GM23248 (cell line): ENCODE results near the gene IQGAP2.

Source experiments
- EZH2 ChIP-seq: fragments of 200-600 bp; sonication (generic); IDR thresholded peaks from 2 replicates; pipeline ENCODE4 v1.6.1; 2018; ENCODE audit warnings: antibody characterized with exemption, mild to moderate bottlenecking; ENCODE audit not compliant: insufficient read depth, poor library complexity, severe bottlenecking
- EZH2phosphoT487 ChIP-seq: fragments of 200-600 bp; sonication (generic); IDR thresholded peaks from 2 replicates; pipeline ENCODE4 v1.6.1; 2018; ENCODE audit warnings: antibody characterized with exemption, moderate library complexity, mild to moderate bottlenecking, low read depth; ENCODE audit not compliant: insufficient read depth

DNA sequence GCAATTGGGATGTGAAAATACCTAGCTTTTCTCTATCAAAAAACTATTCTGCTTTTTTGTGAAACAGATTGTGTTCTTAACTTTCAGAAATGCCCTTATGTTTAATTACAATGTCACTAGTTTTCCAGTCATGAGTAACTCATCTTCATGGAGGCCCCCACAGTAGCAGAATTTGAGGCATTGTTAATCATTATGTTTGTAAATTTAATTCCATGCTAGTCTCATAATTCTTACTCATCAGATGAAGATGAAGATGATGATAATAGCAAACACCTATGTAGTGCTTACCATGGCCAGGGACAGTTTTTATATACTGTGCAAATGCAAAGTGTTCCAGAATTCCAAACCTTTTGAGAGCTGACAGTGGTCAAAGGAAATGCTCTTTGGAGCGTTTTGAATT lies 285.1 kb downstream of the IQGAP2 start:
- TF ChIP-seq EZH2phosphoT487 (no peak), EZH2 (no peak)
